Amniotic stem cell (primary cell): Measurements from ENCODE around the gene ZNF169.
"Not testable (repeated sequence)": the region's sequence is repeated elsewhere in the genome, so short reads cannot be mapped to it uniquely, and the experiment has no call there.

ENCODE experiments used
- DNase-seq: peaks from one replicate; lab custom pipeline; 2025; lab: John Stamatoyannopoulos, UW

The ZNF169 gene

DNA sequence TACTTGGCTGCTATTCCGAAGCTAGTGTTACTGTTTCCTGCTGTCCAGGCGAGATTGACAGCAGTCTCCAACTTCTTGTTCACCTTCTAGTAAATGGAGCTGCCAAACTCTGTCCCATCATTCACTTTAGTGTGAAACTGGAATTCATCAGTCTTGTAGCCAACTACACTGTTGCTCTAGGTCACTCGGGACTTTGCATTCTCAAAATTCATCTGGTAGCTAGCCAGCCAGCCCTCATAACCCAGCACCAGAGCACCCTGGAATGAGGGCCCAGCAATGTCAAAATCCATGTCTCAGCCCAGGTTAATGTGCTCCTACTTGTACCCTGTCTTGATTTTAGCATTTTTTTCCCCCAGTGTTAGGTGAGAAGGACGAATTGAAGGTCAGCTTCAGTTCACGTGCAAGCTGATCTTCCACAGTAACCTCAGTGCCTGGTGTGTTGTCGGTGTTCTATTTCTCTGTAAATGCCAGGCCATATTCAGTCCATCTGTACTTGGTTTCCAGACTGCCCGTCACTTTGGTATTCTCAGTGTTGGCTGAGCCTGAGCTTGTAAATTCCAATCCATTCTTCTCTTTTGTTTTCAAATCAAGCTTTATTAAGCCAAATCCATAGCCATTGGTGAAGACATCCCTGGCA is 28.9 kb downstream of the ZNF169 start:
- DNase-seq = no peak

DNA sequence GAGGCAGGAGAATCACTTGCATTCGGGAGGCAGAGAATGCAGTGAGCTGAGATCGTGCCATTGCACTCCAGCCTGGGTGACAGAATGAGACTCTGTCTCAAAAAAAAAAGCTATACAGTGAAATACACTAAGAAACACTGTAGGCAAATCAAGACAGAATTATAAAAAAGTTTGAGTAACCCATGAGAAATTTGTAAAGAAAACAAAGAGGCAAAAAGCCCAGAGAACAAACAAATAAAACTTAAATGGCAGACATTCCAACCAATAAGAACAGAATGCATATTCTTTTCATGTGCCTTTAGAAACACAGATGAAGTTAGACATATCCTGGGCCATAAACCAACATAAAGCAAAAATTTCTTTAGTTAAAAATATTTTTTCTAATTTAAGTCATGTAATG is 30.6 kb downstream of the ZNF169 start:
- peak; percentile 21 for DNase-seq

DNA sequence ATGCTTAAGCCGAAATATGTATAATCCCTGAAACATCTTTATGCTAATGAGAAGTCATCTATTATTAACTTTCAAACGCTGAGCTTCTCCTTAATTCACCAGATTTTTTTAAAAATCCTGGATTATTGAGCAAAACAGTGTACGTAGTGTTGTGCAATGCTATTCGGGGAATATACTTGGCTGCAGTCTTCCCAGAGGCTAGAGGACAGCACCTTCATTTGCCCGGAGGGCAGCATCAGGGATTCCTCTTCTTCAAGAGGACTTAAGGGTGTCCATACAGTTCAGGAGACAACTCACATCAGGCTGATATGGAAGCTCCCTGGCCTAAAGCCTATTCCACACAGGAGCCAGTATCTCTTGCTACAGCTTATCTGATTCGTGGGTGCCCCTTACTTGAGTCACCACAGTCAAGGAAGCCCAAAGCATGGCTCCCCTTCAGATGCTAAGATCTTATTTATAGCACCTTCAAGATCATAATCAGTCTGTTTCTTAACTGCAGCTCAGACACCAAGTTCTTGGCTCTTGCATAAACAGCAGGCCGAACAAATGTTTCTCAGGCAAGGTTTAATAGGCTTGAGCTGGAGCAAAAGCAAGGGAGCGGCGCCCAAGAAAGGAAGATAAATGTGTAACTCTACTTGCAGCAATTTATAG is 40.0 kb downstream of the ZNF169 start:
- no peak for DNase-seq

DNA sequence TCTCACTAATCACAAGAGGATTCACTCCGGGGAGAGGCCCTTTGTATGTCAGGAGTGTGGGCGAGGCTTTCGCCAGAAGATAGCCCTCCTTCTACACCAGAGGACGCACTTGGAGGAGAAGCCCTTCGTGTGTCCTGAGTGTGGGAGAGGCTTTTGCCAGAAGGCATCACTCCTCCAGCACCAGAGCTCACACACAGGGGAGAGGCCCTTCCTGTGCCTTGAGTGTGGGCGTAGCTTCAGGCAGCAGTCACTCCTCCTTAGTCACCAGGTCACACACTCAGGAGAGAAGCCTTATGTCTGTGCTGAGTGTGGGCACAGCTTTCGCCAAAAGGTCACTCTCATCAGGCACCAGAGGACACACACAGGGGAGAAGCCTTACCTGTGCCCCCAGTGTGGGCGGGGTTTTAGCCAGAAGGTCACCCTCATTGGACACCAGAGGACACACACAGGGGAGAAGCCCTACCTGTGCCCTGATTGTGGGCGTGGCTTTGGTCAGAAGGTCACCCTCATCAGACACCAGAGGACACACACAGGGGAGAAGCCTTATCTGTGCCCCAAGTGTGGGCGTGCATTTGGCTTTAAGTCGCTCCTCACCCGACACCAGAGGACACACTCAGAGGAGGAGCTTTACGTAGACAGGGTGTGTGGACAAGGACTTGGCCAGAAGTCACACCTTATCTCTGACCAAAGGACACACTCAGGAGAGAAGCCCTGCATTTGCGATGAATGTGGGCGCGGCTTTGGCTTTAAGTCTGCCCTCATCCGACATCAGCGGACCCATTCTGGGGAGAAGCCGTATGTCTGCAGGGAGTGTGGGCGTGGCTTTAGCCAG is 41.6 kb downstream of the ZNF169 start:
- no peak for DNase-seq

DNA sequence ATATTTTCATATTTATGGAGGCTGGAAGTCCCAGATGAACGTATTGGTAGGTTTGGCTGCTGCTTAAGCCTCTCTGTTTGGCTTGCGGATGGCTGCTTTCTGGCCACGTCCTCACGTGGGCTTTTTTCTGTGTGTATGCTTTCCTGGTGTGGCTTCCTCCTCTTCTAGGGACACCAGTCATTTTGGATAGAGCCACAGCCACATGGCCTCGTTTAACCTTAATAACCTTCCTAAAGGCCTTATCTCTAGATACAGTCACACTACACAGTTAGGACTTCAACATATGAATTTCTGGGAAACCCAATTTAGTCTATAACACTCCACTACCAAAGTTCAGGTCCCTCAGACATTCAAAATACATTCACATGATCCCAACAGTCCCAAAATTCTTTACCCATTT is 42.5 kb downstream of the ZNF169 start:
- no peak for DNase-seq

DNA sequence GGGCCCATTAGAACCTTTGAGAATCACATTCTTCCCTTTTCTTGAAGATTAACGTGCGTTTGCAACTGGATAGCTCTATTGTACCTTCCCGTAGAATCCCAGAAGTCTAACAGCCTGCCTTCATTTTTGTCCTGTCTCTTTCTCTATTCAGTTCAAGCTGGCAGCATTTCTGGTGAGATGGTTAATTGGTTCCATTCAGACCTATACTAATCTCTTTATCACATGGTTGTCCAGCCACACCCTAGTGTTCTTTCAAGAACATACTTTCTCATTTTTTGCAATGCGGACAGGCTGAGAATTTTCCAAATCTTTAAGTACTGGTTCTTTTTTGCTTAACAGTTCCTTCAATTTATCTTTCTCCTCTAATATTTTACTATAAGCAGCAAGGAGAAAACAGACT is 43.3 kb downstream of the ZNF169 start:
- no peak for DNase-seq

DNA sequence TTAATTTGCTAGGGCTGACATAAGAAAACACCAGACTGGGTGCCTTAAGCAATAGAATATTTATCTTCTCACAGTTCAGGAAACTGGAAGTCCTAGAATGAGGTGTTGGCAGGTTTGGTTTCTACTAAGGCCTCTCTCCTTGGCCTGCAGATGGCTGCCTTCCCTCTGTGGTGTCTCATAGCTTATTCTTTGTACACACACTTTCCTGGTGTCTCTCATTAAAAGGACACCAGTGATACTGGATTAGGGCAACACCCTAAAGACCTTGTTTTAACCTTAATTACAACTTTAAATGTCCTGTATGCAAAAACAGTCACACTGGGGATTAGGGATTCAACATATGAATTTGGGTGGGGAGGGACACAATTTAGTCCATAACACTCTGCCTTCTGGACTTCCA is 44.2 kb downstream of the ZNF169 start:
- DNase-seq = no peak

DNA sequence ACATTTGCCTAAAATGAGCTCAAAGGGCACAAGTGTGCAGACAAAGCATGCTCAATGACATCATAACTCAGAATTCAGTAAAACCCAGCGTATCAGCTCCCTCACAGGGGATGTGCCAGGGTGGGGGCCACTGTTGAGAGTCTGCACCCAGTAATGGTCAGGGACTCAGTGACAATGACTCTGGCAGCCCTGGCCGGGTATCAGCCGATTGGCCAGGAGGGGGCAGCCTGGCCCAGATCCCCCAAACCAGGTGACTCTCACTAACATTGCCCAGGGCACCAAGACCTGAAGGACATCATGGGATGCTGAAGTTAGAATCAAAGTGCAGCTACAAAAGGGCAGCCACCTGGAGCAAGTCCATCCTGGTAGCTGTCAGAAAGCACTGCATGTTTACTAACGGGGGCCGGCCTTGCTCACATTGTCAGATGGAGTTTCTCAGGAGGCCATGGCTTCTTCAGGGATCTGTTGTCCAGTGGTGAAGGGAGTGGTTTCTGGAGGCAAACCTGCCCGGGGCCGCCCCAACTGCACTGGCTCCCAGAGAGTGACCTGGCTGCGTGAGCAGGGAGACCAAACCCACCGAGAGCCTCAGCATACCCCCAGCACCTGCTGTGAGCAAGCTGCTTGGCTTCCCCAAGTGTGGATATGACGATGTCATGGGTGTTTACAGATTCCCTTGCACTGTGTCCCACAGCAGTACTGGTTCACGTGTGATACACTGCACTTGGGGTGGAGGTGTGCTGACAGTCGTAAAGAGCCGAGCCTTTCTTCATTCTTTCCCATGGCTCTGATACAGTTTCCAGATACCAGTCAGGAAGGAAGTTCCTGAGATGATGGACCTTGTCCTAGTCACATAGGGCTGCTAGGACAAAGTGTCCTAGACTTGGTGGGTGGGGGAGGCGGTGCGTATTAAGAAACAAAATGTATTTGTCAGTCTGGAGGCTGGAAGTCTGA is 56.2 kb downstream of the ZNF169 start:
- DNase-seq = not testable (repeated sequence)

DNA sequence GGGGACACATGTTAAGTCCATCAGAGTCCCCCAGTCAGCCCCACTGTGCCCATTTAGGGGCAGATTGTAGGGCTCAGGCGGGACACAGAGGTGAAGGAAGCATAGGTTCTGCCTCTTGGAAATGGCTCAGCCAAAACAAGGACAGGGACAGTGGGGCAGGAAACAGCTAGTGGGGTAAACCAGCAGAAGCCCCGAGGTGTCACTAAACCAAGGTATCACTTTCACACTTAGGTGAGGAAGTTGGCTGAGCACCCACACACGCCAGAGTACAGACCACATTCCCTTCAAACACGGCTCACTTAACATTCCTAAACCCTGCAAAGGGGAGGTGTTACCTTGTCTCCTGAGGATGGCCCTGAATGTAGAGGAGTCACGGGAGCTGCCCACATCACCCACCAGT is 57.1 kb downstream of the ZNF169 start:
- not testable (repeated sequence) for DNase-seq

DNA sequence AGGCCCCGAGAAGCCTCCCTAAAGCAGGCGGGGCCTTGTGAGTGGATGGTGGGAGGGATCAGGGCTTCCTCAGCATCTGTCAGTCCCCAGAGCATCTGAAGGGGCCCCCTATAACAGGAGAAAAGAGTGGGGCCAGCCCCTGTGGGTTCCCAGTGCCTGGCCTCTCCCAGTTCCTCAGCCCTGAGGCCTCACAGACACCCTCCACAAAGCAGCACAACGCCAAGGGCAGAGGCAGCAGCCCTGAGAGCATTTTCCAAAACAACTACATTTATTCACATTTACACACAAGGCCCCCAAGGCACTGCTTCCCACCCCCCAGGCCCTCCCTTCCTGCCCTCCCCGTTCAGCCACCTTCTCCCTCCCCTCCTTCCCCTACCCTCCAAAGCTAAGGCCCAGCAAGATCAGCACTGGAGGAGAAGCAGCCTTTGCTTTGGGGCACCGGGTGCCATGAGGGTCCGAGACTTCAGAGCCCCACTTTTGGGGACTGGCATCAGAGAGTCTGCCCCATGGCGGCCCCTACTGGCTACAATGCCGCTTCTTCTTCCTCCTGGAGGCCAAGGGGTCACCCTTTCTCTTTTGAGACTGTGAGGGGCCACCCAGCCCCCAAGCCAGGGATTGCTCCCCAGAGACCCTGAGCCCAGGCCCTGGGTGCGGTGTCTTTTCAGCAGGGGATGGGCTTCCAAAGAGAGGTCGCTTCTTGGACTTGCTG is 59.0 kb downstream of the ZNF169 start:
- not testable (repeated sequence) for DNase-seq

DNA sequence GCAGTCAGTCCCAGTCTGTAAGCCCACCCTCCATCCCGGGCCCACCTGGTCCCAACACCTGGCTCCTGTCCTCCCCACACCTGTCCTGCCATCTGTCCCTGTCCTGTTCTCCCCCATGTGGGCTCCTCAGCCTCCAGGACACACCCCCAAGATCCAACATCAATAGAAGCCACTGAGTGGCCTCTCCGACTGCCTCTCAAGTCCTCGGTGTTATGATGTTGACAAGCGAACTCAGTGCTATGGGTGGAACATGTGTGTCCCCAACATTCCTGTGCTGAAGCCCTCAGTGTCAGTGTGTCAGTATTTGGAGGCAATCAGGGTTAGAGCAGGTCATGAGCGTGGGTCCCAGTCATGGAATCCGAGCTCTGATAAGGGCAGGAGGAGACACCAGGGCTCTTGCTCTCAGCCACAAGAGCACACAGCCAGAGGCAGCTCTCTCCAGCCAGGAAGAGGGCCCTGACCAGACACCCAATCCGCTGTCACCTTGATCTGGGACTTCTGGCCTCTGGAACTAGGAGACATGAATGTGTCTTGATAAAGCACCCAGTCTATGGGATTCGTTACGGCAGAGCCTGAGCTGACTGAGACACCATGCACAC is 63.3 kb downstream of the ZNF169 start:
- not testable (repeated sequence) for DNase-seq

DNA sequence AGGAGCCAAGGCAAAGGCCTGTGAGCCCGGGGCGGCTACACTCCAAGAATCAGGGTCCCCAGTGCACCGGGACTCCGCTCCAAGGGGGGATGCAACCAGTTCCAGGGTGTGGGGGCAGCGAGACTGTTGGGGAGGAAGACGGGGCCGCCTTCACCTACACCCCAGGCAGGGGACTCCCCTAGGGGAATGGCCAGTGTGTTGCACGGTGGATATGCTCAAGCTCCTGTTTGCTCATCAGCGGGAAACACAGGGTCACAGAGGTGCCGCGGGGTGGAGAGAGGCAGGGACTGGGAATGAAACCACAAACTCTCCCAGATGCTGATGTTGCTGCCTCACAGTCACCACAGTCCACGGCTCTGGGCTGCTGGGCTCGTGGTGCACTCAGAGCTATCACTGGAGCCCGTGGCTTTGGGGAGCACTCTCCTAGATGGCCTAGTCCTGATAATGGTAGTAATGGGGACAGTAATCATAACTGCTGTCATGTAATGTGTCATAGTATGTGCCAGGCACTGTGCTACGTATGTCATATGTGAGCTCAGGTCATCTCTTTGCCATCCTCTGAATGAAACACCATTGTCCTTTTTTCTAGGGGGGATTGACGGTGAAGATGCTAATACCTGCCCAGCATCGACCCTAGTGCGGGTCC is 64.2 kb downstream of the ZNF169 start:
- DNase-seq = not testable (repeated sequence)

DNA sequence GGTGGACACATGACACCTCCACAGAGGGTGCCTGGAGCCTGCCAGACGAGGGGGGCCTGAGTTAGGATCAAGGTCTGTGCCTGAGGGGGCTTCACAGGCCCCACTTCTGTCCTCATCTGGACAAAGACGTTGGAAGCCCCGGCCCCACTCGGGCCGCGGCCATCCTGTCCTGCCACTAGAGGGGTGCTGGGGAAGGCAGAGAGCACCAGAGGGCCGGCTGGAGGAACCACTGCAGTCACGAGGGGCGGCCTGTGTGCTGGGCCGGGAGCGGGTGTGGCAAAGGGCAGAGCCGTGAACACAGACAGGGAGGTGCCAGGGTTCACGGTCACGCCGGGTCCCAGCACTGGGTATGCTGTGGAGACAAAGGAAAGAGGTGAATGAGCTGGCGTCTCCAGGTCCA is 66.5 kb downstream of the ZNF169 start:
- DNase-seq = not testable (repeated sequence)

DNA sequence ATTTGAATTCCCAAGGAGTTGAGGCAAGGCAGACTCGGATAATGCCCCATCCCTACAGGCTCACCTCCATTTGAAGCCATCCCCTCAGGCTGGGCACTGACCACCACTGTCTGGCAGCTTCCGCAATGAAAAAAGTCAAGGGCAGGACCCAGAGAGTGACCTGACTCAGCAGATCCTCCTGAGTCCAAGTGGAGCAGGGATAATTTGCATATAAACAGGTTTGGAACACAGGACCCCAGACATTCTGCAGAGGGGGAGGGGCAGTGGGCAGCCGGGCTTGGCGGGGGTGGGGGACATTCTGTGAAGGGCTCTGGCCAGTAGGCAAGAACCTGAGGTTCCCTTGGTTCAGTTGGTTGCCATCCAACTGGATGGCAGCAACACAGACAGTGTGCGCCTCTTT is 69.4 kb downstream of the ZNF169 start, which contains the start of gene NUTM2F:
Gene NUTM2F, minus strand, starts transcription at position 101 of the 400 bp plus-strand sequence. Its CDS starts 21 bp downstream, at position 80.
- DNase-seq = not testable (repeated sequence)

DNA sequence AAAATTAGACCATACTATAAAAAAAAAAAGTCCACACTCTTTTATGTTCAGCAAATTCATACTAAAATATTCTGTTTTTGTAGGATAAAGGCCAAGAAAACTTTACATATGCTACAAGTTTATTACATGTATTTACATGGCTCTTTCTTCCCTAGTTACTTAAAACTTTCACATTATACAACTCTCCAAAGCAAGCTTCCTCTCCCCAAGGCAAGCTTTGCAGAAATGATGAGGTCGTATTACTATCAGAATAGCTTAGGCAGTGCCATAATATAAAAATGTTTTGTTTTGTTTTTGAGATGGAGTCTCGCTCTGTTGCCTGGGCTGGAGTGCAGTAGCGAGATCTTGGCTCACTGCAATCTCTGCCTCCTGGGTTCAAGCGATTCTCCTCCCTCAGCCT is 77.3 kb downstream of the ZNF169 start:
- not testable (repeated sequence) for DNase-seq

DNA sequence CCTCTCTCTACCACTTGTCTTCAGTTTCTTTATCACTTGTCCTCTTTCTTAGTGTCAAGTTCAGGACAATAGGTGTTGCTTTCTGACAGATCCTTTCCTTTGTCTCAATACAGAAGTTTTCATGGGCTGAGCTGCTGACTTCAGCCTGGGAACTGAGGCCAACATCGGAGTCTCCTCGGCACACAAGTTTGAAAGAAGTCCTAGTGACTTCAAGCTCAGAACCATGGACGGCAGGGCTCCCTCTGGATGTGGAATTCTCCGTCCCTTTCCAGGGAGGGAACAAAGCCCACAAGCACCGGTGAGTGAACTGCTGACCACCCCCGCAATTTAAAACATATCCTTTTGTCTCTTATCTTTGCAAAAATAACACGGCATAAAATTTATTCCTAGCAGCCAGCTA is 79.6 kb downstream of the ZNF169 start:
- DNase-seq = not testable (repeated sequence)

DNA sequence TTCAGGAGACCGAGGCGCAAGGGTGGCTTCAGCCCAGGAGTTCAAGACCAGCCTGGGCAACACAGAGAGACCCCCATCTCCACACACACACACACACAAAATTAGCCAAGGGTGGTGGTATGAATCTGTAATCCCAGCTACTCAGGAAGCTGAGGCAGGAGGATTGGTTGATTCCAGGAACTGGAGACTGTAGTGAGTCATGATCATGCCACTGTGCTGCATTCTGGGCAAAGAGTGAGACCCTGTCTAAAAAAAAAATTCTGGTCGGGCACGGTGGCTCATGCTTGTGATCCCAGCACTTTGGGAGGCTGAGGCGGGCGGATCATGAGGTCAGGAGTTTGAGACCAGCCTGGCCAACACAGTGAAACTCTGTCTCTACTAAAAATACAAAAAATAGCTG is 80.6 kb downstream of the ZNF169 start:
- not testable (repeated sequence) for DNase-seq

DNA sequence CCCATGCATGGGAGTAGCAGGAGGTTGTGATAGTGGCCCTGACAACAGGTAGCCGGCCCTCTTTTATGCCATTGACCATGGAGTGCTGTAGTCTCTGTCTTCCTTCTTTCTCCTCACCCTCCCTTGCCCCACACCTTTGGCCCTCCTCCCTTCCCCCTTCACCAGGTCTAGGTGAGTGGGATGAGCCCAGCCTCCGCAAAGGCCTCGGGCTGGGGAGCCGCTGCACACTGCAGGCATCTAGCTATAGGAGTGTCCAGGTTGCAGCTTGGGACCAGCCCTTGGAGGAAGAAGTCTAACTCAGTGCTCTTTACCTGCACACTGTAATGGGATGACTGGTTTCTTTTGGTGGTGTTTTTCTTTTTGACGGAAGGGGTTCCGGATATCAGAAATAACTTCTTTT is 81.7 kb downstream of the ZNF169 start:
- not testable (repeated sequence) for DNase-seq

DNA sequence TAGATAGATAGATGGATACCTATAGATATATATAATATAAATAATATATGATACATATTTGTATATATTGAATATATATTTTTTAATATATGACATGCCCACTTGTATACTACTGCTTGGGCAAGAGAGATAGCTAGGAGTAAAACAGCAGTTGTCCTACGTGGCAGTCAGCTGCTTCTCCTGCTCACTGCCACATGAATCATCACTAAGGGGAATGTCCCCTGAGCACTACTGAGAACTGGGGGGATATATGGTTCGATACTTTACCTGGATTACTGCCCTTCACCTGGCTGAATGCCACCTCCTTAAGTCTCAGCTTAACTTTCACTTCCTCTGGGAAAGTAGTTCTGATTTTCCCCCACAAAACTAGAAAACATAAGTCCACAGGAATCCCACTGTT is 82.6 kb downstream of the ZNF169 start:
- DNase-seq = not testable (repeated sequence)

DNA sequence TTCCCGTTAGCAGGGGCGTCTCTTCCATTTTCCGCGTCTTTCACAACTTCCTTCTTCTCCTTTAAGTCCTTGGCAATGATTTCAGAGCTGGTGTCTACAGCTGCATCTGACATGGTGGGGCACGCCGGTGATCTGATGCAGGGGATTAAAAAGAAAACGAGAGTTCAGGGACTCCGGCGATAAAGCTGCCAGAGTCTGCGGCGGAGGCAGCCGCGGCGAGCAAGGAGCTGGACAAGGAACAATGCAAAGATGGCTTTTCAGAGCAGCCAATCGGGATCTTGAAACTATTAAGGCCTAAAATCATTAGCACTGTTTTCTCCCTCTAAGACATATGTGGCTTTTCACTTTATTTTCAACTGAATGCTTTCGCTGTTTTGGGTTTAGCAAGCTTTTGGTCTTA is 88.4 kb downstream of the ZNF169 start:
- not testable (repeated sequence) for DNase-seq
